ENCODE results near the gene MRPL2. TPM values are rescaled to one million over a fixed set of nuclear protein-coding genes. Genes with fewer than 3 reads are reported as not detected.

MRPL2 gene
- total and polyA plus RNA-seq, 2 donors (not counting 1 experiment from before 2014, with no cell fraction given): 45.6 to 52.8 TPM

- Mint-ChIP-seq H3K4me3 (no peak overlapping the region), H3K27me3 (no peaks in the 10 kb centered on the region), H3K27ac (no peak overlapping the region), H3K4me1 (peaks cover 5% of the 10 kb centered on the region), H3K9me3 (ENCODE audit: insufficient read depth) (no peaks in the 10 kb centered on the region)
- DNase-seq (no peak), ATAC-seq (ENCODE audit: low read depth) (no peak)
- H2AFZ ChIP-seq (ENCODE audit: insufficient read depth, low read depth, low read length, poor library complexity, severe bottlenecking): peak overlapping the region; percentile 41
- CTCF ChIA-PET: no interaction called here
- 68% methylated on average over 7 of the region's 8 CpGs for WGBS (ENCODE audit: insufficient coverage)
- H3K9ac ChIP-seq (ENCODE audit: low read length): no peak overlapping the region
- no peak overlapping the region for H3K4me3 ChIP-seq (ENCODE audit: control extremely low read depth in 1 of 5, extremely low read depth in 1 of 5, insufficient read depth in 1 of 5, low read depth in 2 of 5, low read length in 4 of 5)
- intact Hi-C loops (cut with micrococcal nuclease): no loop called here
- H3K27me3 ChIP-seq (replicated peaks in 1 of 4; ENCODE audit: control extremely low read depth in 1 of 4, control insufficient read depth in 3 of 4, insufficient read depth in 4 of 4, low read length in 3 of 4): no peaks in the 10 kb centered on the region
- H3K36me3 ChIP-seq (replicated peaks in 1 of 2; ENCODE audit: control extremely low read depth in 1 of 2, control insufficient read depth in 1 of 2, extremely low read depth in 1 of 2, insufficient read depth in 2 of 2, low read length in 1 of 2): no peaks in the 10 kb centered on the region
- no peaks in the 10 kb centered on the region for H3K9me3 ChIP-seq (ENCODE audit: control extremely low read depth in 1 of 3, control insufficient read depth in 2 of 3, insufficient read depth in 1 of 3, low read length in 2 of 3)
- H3K4me1 ChIP-seq (ENCODE audit: control insufficient read depth in 2 of 2, insufficient read depth in 2 of 2, low read length in 2 of 2): no peaks in the 10 kb centered on the region
- no peak for TF ChIP-seq EZH2 (IDR thresholded peaks at IDR 0.05; ENCODE audit: borderline replicate concordance, insufficient read depth, low read depth, low read length, poor library complexity, severe bottlenecking)
- TF ChIP-seq CTCF (IDR thresholded peaks at IDR 0.05): no peak
- H4K20me1 ChIP-seq (ENCODE audit: control insufficient read depth, insufficient read depth, low read length, poor library complexity, severe bottlenecking): no peaks in the 10 kb centered on the region
- H3K27ac ChIP-seq (ENCODE audit: low read length in 2 of 2): no peak overlapping the region
- no peaks in the 10 kb centered on the region for H3K79me2 ChIP-seq (ENCODE audit: control insufficient read depth, insufficient read depth, low read length)
- POLR2A ChIA-PET: interaction anchor here (0.6 kb wide), 1 partner anchor 215 kb away, joined by 4 read pairs; no protein-coding TSS in a partner anchor
- H3K4me2 ChIP-seq (replicated peaks; ENCODE audit: low read depth, low read length, poor library complexity, severe bottlenecking): no peak overlapping the region
These were observed 37.3 kb upstream of the MRPL2 start for GRCh38 chr6:43096451-43097097.

GRCh38 chr6:43095939-43096338, 36.7 kb upstream of the MRPL2 start:
- H3K27me3 Mint-ChIP-seq: no peaks in the 10 kb centered on the region
- H3K36me3 ChIP-seq (replicated peaks in 1 of 2; ENCODE audit: control extremely low read depth in 1 of 2, control insufficient read depth in 1 of 2, extremely low read depth in 1 of 2, insufficient read depth in 2 of 2, low read length in 1 of 2): no peaks in the 10 kb centered on the region
- H3K27ac Mint-ChIP-seq: no peak overlapping the region
- H3K4me3 ChIP-seq (ENCODE audit: control extremely low read depth in 1 of 5, extremely low read depth in 1 of 5, insufficient read depth in 1 of 5, low read depth in 2 of 5, low read length in 4 of 5): no peak overlapping the region
- H4K20me1 ChIP-seq (ENCODE audit: control insufficient read depth, insufficient read depth, low read length, poor library complexity, severe bottlenecking): no peaks in the 10 kb centered on the region
- WGBS (ENCODE audit: insufficient coverage): 50% methylated on average over 7 of the region's 7 CpGs
- peaks cover 5% of the 10 kb centered on the region for H3K4me1 Mint-ChIP-seq
- H3K4me1 ChIP-seq (ENCODE audit: control insufficient read depth in 2 of 2, insufficient read depth in 2 of 2, low read length in 2 of 2): no peaks in the 10 kb centered on the region
- CTCF ChIA-PET: no interaction called here
- H3K4me3 Mint-ChIP-seq: no peak overlapping the region
- no peaks in the 10 kb centered on the region for H3K79me2 ChIP-seq (ENCODE audit: control insufficient read depth, insufficient read depth, low read length)
- POLR2A ChIA-PET: no interaction called here
- H3K9ac ChIP-seq (ENCODE audit: low read length): no peak overlapping the region
- H3K9me3 Mint-ChIP-seq (ENCODE audit: insufficient read depth): no peaks in the 10 kb centered on the region
- ATAC-seq (ENCODE audit: low read depth) (no peak), DNase-seq (no peak)
- no peak overlapping the region for H3K4me2 ChIP-seq (replicated peaks; ENCODE audit: low read depth, low read length, poor library complexity, severe bottlenecking)
- intact Hi-C loops (cut with micrococcal nuclease): no loop called here
- peak overlapping the region; percentile 41 for H2AFZ ChIP-seq (ENCODE audit: insufficient read depth, low read depth, low read length, poor library complexity, severe bottlenecking)
- TF ChIP-seq EZH2 (IDR thresholded peaks at IDR 0.05; ENCODE audit: borderline replicate concordance, insufficient read depth, low read depth, low read length, poor library complexity, severe bottlenecking) (no peak), CTCF (IDR thresholded peaks at IDR 0.05) (no peak)
- H3K27ac ChIP-seq (ENCODE audit: low read length in 2 of 2): no peak overlapping the region
- no peaks in the 10 kb centered on the region for H3K9me3 ChIP-seq (ENCODE audit: control extremely low read depth in 1 of 3, control insufficient read depth in 2 of 3, insufficient read depth in 1 of 3, low read length in 2 of 3)
- H3K27me3 ChIP-seq (replicated peaks in 1 of 4; ENCODE audit: control extremely low read depth in 1 of 4, control insufficient read depth in 3 of 4, insufficient read depth in 4 of 4, low read length in 3 of 4): no peaks in the 10 kb centered on the region

Data from B cell (primary cell).